SW480 (cell line): ENCODE measurements around the gene NOTCH2NLA.
"Not testable (repeated sequence)": the region's sequence is repeated elsewhere in the genome, so short reads cannot be mapped to it uniquely, and the experiment has no call there.

Source experiments
- DNase-seq: peaks from one replicate; pipeline ENCODE4 v3.0.0-alpha.2; 2016; ENCODE audit warnings: low spot score

The NOTCH2NLA gene

DNA sequence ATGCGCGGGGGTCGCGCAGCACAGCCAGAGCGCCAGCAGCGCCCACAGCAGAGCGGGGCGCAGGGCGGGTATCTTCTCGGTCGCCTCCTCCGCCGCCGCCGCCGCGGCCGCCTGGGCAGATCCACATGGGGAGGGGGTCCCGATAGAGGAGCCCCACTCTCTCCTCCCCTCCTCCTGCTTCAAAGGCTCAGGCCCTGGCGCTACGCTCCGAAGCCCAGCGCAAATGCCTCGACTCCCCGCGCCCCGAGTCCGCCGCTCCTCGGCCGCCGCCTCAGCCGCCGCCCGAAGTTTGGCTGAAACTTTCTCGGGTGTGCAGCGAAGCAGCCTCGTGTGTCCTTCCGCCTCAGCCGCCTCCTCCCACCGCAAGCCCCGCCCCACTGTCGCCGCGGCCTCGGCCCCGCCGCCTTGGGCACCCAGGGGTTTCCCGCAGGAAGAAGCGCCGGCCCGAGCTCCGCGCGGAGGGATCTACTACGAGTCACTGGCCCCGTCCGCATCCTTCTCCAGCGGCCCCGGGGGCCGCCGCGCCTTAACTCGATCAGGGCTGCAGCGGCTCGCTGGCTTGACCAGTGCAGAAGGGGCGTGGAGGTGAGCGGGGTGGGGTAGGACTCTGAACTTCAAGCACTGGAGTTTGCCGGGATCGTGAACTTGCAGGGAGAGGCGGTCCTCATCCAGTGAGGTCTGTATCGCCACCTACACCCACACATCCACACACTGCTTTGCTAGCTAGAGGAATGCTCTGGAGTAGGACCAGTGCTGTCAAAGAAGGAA is at the start of gene NOTCH2NLA:
TSS of gene NOTCH2NLA (minus strand) at position 312 of the 768 bp plus-strand sequence. CDS start 39,684 bp downstream, outside the sequence.
- DNase-seq: not testable (repeated sequence)

DNA sequence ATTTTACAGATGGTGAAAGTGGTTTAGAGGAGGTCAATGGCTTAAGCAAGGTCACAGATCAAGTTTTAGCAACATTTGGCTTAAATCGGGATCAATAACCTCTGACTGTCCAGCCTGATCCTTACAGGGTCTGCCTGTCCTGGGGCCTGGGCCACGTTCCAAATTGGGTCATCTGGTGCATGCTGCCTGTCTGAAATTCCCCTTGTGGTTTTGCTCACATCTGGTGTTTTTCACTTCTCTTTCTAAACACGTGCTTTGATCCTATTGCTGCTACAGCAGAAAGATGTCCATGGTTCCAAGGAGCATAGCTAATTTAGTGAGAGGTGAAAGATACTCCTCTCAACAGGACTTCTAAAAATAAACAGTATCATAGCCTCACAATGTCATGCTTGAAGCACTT is 49.5 kb upstream of the NOTCH2NLA start:
- DNase-seq: not testable (repeated sequence)

DNA sequence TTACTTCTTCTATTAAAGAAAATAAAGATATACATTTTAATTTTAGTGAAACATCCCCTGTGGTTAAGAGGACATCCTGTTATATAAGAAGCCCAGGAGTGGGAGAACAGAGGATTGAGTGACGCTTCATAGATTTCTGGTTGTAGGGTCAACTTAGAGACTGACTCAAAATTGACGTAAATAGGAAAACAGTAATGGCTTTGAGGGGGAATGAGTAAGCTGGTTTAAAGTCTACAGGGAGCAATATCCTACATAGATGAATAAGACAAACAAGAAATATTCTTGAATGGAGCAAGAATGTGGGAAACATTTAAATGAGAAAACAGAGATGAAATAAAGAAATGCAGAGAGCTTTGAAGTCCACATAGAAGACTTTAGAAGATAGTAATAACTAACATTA is 48.3 kb upstream of the NOTCH2NLA start:
- not testable (repeated sequence) for DNase-seq

DNA sequence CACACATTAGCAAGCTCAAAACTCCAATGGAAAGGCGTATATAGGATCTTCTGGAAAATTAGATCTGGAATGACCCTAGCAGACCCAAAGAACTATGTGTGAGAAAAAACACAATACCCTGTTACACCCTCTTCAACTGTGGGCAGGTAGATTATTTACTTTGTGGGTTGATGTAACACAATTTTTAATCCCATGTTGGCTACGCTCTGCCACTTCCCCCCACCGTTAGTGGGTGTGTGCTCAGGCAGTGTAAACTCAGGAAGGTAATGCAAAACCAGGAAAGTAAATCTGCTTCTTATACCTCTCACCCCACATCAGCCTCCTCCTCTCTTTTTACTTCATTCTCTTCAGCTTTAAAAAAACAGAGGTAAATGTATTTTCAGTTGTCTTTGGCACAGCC is 45.3 kb upstream of the NOTCH2NLA start:
- not testable (repeated sequence) for DNase-seq

DNA sequence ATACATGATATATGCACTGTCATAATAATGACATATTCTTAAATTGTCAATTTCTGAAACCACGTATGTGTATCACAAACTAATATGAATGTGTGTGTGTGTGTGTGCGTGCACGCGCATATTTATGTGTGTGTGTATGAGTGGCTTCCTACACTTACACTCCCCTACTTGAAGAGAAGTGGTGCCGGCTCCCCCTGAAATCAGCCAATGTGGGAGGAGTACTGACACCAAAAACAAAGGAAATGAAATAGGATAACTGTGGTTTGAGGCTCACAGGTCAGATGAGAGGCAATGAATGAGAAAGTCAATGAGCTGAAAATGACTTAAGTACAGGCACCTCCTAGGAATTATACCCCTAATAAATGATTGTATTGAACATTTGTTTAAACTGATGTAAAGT is 44.4 kb upstream of the NOTCH2NLA start:
- not testable (repeated sequence) for DNase-seq

DNA sequence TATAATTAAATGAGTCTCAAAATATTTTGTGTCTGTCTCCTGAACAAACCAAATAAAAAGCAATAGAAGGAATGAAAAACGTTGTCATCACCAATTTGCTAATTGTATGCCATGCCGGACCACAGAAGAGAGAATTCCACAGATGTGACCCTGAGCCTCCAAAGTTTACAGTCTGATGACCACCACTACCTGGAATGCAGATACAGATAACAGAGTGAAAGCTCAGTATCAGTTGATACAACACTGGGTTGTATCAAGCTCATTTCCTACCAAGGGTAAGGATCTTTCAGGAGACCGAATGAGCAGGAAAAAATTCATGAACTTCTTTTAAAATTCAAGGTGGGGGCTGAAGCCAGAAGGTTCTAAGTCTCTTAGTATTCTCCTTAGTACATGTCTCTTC is 43.9 kb upstream of the NOTCH2NLA start:
- not testable (repeated sequence) for DNase-seq

DNA sequence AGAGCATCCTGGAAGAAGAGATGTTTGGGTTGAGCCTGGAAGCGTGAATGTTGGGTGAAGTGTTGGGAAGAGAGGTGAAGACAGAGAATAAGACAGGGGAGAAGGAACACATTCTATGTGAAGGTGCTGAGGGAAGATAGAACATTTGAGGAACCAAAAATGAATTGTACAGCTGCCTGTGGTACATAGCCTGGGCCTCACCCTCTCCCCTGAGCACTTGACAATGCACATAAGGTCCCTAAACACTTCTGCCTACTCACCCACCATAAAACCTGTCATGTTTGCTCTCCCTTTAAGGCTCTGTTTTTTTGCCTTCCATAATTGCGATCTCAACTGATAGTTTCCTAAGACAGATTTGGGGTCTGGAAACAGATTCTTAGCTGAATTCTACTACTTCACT is 43.2 kb upstream of the NOTCH2NLA start:
- DNase-seq: not testable (repeated sequence)

DNA sequence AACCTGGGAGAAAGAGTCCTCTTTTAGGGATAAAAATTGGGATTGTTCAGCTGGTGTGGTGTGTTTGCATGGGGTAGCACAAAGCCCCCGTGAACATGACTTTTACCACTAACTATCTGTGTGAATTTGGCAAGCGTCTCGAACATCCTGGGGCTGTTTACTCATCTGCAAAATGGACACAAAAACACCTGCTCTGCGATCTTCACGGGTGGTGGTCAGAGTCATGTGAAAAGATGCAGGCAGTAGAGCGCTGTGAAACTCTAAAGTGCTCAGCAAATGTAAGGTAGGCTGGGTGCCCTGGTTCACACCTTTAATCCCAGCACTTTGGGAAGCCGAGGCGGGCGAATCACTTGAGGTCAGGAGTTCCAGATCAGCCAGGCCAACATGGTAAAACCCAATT is 41.3 kb upstream of the NOTCH2NLA start:
- not testable (repeated sequence) for DNase-seq

DNA sequence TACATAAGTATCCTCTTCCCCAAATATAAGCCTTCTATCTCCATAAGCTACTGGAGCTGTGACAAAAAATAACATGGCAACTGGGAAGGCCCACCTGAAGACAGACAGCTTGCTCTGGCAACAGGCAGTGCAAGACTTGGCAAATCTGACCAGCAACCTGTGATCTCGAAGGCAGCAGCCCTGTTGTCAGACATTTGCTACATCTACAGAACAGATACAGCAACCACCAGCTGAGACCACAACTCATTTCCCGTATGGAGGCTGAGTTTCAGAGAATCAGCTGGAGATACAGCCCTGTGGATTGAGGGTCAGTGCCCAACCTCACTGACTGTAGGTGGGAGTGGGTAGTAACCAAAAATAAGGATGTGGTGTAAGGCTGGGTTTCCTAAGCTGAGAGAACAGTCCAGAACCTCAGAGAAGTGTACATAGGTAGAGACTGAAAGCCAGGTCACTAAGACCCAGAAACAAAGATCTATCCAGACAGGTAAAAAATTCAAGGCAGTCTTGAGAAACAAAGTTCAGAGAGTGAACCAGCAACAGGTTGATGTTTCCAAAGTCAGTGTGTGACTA is 37.4 kb upstream of the NOTCH2NLA start:
- DNase-seq: not testable (repeated sequence)

DNA sequence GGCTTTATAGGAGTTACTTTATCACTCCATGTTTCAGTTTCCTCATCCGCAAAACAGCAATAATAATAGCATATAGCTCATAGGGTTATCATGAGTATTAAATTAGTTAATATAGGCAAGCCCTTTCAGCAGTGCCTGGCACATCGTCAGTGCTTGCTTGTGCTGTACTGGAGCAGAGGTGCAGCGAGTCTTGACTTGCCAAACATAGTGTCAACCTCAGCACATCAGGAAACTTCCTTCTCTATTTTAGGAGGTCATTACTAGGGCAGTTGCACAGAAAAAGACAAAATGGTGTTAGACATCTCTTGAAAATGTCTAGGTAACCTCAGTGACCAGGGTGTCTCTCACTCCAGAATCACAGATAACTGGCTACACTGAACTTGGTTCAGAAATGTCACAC is 35.9 kb upstream of the NOTCH2NLA start:
- DNase-seq: not testable (repeated sequence)

DNA sequence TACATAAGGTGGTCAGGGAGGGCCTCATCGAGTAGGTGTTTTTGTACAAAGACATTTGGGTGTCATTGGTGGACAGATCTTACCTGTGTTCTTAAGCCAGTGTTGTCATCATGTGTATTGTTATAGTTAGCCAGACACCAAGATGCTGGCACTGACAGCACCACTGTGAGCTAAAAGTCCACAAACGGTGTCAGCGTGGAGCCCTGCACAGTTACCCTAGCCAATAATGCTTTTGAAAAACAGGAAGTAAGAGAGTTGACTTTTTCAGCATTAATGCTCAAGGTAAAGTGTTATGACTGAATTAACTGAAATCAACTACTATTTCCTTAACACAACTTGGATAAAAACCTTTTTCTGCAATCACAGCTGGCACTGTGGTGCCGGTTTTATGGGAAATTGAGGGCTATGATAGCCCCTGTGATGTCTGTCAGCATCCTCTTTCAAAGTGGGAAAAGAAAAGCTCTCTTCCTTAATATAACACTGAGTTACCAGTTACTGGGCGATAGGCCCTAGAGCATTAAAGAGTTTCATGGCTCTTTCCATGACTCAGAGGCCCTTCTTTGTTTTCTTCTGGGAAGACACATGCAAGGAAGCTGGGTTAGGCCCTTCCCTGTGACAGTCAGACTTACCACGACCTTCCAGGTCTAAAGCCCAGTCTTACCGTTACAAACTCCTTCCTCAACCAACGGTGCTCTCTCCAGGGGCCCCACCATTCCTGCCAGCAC is 31.3 kb upstream of the NOTCH2NLA start:
- DNase-seq: not testable (repeated sequence)

DNA sequence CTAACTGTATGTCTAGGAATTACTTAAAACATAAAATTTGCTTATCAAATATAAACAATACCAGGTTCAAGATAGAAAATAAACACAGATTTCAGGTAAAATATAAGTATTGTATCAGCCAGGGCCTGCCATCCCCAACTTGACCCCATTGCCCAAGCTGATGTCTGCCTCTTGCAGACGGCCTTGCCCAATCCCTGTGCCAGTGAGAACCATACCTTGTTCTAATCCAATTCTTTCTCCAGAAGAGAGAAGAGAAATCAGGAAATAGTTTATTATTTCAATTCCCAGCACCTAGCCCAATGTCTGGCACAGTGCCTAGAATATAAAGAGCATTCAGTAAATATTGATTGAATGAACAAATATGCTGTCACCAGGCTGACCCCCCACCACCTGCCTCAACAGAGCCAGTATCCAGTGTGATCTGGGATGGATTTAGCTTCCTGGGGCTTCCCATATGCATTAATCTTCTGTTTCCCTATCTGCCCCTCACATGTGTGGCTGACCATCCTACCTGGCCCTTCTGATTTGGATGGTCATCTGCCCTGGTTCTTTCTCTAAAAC is 29.3 kb upstream of the NOTCH2NLA start:
- DNase-seq: not testable (repeated sequence)

DNA sequence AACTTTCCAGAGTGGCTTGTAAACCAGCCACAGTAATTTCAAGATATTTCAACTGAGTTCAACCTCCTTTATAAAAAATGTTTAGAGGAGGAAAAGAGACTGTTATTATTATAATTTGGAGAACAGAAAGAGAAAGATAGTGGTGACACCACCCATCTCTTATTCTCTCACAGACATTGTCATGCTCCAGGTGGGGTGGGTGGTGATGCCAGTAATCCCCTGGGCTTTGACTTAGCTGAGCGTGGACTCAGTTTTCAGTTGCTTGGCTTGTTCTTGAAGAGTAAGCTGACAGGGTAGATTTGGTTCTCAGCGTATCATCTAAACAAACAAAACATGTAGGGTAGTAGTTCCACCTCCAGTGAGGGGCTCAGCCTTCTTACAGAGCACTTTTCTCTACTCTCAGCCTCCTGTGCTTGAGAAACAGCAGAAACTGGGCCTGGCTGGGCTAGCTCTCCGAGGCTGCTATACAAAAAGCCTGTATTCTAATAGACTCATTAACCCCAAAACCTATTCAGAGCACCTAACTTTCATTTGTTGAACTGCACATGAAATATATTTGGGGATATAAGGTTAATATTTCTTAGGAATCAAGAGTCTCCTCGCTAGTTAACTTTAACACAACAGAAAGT is 25.9 kb upstream of the NOTCH2NLA start:
- DNase-seq: not testable (repeated sequence)

DNA sequence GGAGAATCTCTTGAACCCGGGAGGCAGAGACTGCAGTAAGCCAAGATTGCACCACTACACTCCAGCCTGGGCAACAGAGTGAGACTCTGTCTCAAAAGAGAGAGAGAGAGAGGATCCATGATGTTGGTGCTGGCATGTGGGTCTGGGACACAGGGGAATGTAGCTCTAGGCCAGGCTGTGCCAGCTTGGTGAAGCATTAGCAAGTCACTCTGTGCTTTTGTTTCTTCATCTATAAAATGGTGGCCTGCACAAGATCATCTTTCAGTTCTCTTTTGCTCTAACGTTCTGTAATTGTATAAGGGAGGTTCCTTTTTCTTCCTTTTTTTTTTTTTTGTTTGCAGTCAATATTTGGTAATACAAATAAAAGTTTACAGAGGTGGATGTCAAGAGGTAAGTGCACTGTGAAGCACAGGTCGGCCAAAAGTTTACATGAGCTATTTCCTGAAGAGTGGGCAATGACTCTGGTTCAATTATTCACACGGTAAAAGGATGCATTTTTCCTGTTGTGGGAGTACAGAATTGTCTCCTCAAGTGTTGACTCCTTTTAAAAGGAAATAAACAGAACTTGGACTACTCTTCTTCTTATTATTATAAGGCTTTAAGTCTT is 24.5 kb upstream of the NOTCH2NLA start:
- DNase-seq: not testable (repeated sequence)

DNA sequence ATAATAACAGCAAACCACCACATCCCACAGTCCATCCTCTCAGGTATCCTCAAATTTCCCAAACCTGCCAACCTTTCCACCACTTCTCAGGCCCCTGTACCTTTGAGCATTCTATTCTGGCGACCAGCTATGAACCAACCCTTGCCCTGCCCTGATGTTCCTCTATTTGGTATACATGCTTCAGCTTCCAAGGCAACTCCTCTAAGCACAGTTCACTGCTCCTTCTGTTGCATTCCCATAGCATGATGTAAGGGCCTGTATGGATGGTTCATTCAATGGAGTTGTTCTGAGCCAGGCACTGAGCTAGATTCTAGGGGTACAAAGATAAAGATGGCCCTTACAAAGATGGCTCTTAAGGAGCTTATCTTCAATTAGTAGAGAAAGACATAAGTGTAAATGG is 22.7 kb upstream of the NOTCH2NLA start:
- not testable (repeated sequence) for DNase-seq

DNA sequence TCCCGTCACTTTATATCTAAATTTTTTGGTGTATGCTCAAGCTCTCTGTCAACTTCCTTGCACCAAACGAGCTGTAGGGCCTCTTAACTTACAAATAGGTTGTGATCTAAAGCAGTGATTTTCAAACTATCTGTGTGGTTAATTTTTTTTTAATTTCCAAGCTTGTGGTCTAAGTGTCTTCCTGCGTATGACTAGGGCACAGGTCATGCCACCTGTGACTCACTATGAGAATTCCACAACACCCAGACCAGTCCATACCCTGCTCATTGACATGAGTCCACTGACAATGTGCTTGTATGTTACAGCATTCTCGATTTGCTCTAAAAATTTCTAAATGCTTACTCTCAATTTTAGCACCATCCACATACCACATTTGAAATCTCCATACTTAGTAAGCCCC is 19.8 kb upstream of the NOTCH2NLA start:
- DNase-seq: not testable (repeated sequence)

DNA sequence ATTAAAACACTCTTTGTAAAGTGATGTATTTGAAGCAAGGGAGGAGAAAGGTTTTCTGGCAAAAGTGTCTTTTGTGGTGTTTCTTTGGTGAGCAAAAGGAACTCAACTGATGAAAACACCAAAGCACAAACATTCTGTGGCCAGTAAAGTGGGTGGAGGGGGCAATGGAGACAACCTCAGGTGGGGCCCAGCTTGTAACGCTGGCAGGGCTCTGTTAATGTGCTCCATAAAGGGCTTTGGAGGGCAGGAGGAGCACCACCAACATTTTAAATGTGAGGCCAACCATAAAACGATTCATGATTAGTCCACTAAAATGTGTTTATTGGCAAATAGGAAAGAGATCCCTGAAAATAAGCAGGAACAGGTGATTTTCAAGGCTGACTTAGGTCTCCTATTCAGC is 7.8 kb upstream of the NOTCH2NLA start:
- not testable (repeated sequence) for DNase-seq

DNA sequence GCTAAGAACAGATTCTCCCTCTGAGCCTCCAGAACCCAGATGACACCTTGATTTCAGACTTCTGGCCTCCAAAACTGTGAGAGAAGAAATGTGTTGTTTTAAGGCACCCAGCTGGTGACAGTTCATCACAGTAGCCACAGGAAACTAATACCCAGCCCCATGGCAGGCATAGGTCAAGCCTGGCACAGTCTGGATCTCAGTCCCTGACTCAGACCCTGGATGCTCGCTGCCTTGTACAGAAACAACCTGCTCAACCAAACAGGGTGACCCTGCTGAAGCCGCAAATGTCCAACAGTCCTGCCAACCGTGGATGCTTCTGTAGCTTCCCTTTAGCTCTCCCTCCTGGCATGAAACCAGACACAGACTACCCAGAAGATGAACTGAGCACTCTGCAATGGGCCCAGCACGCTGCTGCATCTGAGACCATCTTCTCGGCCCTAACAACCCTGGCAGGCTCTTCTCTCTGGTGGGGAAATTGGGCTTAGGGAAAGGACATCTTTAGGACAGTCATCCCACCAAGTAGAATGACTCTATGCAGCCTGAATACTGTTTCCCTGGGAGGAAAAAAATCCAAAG is 7.3 kb upstream of the NOTCH2NLA start:
- DNase-seq: not testable (repeated sequence)

DNA sequence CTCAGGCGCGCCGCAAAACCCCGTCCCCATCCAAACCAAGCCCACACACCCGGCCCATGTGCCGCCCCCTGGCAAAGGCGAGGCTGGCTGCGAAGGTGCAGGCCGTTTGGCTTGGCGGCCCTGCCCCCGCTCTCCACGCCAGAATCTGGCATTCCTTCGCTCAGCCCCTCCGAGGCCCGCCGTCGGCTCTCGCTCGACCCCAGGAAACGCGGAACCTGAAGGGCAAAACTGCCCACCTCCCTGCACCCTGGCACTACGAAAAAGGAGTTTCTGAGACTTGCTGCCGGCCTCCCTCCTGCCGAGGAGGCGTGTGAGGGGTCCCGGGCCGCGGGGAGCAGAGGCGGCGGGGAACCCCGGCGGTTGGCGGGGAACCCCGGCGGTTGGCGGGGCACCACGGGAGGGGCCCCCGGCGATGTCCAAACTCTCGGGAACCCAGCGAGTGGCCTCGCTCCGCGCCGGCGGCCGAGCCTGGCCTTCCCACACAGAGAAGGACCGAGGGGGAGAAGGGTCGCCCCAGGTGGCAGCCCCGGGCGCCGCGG is 608 bp downstream of the NOTCH2NLA start:
- not testable (repeated sequence) for DNase-seq

DNA sequence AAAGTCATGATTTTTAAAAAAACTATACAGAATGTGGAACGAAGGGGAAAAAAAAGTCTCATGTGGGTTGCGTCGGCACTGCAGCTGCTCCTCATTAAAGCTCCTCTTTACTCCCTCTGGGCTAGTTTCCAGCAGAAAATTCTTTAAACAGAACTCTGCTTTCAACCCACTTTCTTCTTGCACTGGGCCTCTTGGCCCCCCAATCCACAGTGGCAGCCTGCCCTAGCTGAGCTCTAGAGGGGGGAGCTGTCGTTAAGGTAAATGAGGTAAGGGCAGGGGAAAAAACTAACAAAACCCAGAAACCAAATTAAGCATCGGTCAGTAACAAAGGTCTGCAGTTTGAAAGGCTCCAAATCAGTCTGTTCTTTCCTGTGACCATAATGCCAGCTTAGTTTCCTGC is 54.3 kb downstream of the NOTCH2NLA start:
- DNase-seq: not testable (repeated sequence)

DNA sequence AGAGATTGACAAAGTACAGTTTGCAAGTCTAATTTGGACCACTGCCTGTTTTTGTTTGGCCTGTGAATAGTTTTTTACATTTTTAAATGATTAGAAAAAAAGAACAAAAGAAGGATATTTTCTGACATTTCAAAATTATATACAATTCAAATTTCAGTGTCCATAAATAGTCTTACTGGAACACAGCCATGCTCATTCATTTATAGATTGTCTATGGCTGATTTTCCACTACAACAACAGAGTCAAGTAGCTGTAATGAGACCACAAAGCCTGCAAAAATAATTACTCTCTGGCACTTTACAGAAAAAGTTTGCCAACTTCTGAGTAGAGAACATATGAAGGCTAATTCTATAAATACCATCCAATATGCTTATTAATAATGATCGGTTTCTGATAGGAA is 61.1 kb downstream of the NOTCH2NLA start:
- DNase-seq: not testable (repeated sequence)
